Uterus (tissue), 4 donors: ENCODE data around the gene LONRF3. TPM values are rescaled to one million over a fixed set of nuclear protein-coding genes. Genes with fewer than 3 reads are reported as not detected.

Source experiments
- DNase-seq, 2 donors: peaks; one replicate each; pipeline ENCODE4 v3.0.0-alpha.2; 2019 to 2020
- H3K27ac ChIP-seq, 2 donors: fragments of 200-600 bp; sonication (generic); 1 replicate in 1 of 2; 2 replicates in 1 of 2; pipeline ENCODE4 v1.5.1; 2016 to 2018
- H3K27me3 ChIP-seq, 2 donors: fragments of 200-600 bp; sonication (generic); one replicate each; pipeline ENCODE4 v1.5.1; 2018 to 2019; ENCODE audit warnings: control low read depth in 1 of 2
- H3K36me3 ChIP-seq, 2 donors: fragments of 200-600 bp; sonication (generic); one replicate each; pipeline ENCODE4 v1.5.1; 2019; ENCODE audit warnings: control low read depth in 1 of 2
- H3K4me1 ChIP-seq, 2 donors: fragments of 200-600 bp; sonication (generic); one replicate each; pipeline ENCODE4 v1.5.1; 2018 to 2019; ENCODE audit warnings: control low read depth in 1 of 2
- H3K4me3 ChIP-seq, 2 donors: fragments of 200-600 bp; sonication (generic); 1 replicate in 1 of 2; 2 replicates in 1 of 2; pipeline ENCODE4 v1.5.1; 2018 to 2019; ENCODE audit warnings: mild to moderate bottlenecking in 1 of 2
- H3K9me3 ChIP-seq, 2 donors: fragments of 200-600 bp; sonication (generic); one replicate each; pipeline ENCODE4 v1.5.1; 2019; ENCODE audit warnings: control low read depth in 1 of 2
- POLR2A ChIP-seq, 2 donors: fragments of 450-650 bp; IDR thresholded peaks; one replicate each; pipeline ENCODE4 v1.6.1; 2016; ENCODE audit warnings: antibody characterized with exemption in 2 of 2, mild to moderate bottlenecking in 1 of 2, moderate library complexity in 1 of 2
- intact Hi-C: fragments of 100-400 bp; cut with DNase I; formaldehyde crosslinking; loops from one replicate; pipeline ENCODE4 v1.15.1; 2023; ENCODE audit warnings: low total_unique reads
- total RNA-seq, 4 donors: library from RNA; depleted of rRNA in 3 of 4; stranded (reverse); fragments of >200 nt in 3 of 4; gene quantifications; one replicate each; pipeline versions ENCODE4 v1.1.0 to v1.2.4, GENCODE V29; 2014 to 2023
- TF ChIP-seq, protein P1 (sequence below), 4 experiments: fragments of 200-600 bp in 2 of 4; fragments of 450-650 bp in 2 of 4; sonication (generic) in 2 of 4; IDR thresholded peaks; one replicate each; pipeline ENCODE4 v1.5.1; 2016 to 2019; ENCODE audit warnings: antibody characterized with exemption in 4 of 4, mild to moderate bottlenecking in 2 of 4, moderate library complexity in 1 of 4
- donor health status: DM: yes; HTN: yes; CAD: no.

LONRF3 gene
- 10 to 100 TPM in 1 of 4 donors, 1 to 10 TPM in 3; 2.5 to 13.2 (median 7.4) TPM for total RNA-seq

DNA sequence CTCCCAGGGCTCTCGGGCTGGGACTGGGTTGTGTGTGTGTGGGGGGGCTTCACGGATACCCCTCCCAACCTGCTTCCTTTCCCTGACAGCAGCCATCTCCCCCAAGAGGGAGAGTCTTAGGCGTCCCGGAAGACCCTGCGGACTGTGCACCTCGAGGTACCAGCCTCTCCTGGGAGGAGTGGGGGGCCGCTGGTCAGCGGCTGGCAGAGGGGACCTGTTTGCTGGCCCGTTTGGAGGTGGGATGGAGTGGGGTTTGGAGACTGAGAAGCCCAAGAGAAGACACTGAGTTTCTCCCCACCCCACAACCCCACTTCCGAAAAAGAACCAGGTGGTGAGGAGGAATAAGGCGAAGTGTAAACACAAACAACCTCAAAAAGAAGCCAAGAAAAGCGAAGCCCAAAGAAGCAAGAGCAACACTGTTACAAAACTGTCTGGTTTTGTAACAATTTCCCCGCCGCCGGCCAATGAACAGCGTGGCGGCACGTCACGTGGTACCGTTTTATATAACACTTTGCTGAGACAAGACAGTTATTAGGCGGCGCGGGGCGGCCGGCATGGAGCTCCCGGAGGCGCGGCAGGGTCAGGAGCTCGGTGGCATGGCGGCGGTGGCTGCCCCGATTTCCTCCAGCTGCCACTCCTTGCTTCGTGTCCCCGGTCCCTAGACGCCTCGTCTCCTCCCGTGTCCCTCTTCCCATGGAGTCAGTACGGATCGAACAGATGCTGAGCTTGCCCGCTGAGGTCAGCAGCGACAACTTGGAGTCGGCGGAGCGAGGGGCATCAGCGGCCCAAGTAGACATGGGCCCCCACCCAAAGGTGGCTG, at the start of gene LONRF3:
Gene LONRF3, plus strand, starts transcription at position 531 of the 820 bp plus-strand sequence. Its CDS starts 163 bp downstream, at position 694.
- H3K27me3 ChIP-seq, result no peaks in the 10 kb centered on the region
- H3K4me1 ChIP-seq, result no peaks in the 10 kb centered on the region
- peak; percentile 76 to 83 for DNase-seq
- no peaks in the 10 kb centered on the region for H3K36me3 ChIP-seq
- no peaks in the 10 kb centered on the region for H3K9me3 ChIP-seq
- TF ChIP-seq, protein P1, sequence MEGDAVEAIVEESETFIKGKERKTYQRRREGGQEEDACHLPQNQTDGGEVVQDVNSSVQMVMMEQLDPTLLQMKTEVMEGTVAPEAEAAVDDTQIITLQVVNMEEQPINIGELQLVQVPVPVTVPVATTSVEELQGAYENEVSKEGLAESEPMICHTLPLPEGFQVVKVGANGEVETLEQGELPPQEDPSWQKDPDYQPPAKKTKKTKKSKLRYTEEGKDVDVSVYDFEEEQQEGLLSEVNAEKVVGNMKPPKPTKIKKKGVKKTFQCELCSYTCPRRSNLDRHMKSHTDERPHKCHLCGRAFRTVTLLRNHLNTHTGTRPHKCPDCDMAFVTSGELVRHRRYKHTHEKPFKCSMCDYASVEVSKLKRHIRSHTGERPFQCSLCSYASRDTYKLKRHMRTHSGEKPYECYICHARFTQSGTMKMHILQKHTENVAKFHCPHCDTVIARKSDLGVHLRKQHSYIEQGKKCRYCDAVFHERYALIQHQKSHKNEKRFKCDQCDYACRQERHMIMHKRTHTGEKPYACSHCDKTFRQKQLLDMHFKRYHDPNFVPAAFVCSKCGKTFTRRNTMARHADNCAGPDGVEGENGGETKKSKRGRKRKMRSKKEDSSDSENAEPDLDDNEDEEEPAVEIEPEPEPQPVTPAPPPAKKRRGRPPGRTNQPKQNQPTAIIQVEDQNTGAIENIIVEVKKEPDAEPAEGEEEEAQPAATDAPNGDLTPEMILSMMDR (IDR thresholded peaks at IDR 0.05), result no peak
- peak; percentile 71 to 83 for TF ChIP-seq POLR2A (IDR thresholded peaks at IDR 0.05)
- peak within 1 kb of the TSS; percentile 33 to 57 for H3K4me3 ChIP-seq
- intact Hi-C loops, result no loop called here
- H3K27ac ChIP-seq, result peak within 1 kb of the TSS; percentile 53 to 80

GRCh38 chrX:118928151-118928550, 46.3 kb upstream of the LONRF3 start:
- Histone ChIP-seq H3K4me1 (no peaks in the 10 kb centered on the region), H3K36me3 (no peaks in the 10 kb centered on the region), H3K27ac (no peak overlapping the region), H3K27me3 (no peaks in the 10 kb centered on the region), H3K9me3 (no peaks in the 10 kb centered on the region), H3K4me3 (no peak overlapping the region)
- DNase-seq, result no peak
- TF ChIP-seq POLR2A (IDR thresholded peaks at IDR 0.05), result no peak
- TF ChIP-seq, protein P1 (IDR thresholded peaks at IDR 0.05), result no peak
- intact Hi-C loops, result no loop called here

GRCh38 chrX:118935352-118935751, 39.1 kb upstream of the LONRF3 start:
- Histone ChIP-seq H3K27me3 (no peaks in the 10 kb centered on the region), H3K36me3 (no peaks in the 10 kb centered on the region), H3K4me3 (no peak overlapping the region), H3K9me3 (no peaks in the 10 kb centered on the region), H3K4me1 (no peaks in the 10 kb centered on the region), H3K27ac (no peak overlapping the region)
- TF ChIP-seq, protein P1 (IDR thresholded peaks at IDR 0.05), result no peak
- TF ChIP-seq POLR2A (IDR thresholded peaks at IDR 0.05), result no peak
- DNase-seq, result no peak
- intact Hi-C loops, result no loop called here

DNA sequence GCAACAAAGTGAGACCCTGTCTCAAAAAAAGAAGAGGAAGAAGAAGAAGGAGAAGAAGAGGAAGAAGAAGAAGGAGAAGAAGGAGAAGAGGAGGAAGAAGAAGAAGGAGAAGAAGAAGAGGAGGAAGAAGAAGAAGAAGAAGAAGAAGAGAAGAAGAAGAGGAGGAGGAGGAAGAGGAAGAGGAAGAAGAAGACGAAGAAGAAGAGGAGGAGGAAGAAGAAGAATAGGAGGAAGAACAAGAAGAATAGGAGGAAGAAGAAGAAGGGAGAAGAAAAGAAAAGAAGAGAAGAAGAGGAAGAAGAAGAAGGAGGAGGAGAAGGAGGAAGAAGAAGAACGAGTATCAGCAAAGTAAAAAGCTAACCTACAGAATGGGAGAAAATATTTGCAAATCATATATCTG, 33.3 kb upstream of the LONRF3 start:
- Histone ChIP-seq H3K4me1 (no peaks in the 10 kb centered on the region), H3K27ac (no peak overlapping the region), H3K9me3 (no peaks in the 10 kb centered on the region), H3K4me3 (no peak overlapping the region), H3K36me3 (no peaks in the 10 kb centered on the region), H3K27me3 (no peaks in the 10 kb centered on the region)
- no peak for TF ChIP-seq POLR2A (IDR thresholded peaks at IDR 0.05)
- TF ChIP-seq, protein P1 (IDR thresholded peaks at IDR 0.05), result no peak
- intact Hi-C loops, result no loop called here
- no peak for DNase-seq

DNA sequence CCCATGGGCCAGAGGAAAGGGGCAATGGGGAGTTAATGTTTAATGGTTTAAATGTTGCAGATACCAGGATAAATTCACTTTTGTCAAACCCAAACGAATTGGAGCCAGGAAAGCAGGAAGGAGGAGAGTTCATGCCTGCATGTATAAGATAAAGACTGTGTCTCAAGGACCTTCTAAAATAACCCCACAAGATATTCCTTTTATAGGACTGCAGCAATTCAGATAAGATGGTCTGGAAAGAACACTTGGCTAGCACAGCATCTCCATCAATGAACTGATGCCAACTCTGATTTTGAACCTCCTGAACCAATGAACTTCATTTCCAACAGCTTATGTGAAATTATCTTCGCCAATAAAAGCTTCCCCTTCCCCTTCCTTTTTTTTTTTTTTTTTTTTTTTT, 31.3 kb upstream of the LONRF3 start:
- no peak overlapping the region for H3K27ac ChIP-seq
- no peaks in the 10 kb centered on the region for H3K27me3 ChIP-seq
- no peaks in the 10 kb centered on the region for H3K36me3 ChIP-seq
- no peaks in the 10 kb centered on the region for H3K4me1 ChIP-seq
- no peak for DNase-seq
- intact Hi-C loops, result no loop called here
- no peak for TF ChIP-seq POLR2A (IDR thresholded peaks at IDR 0.05)
- TF ChIP-seq, protein P1 (IDR thresholded peaks at IDR 0.05), result no peak
- no peak overlapping the region for H3K4me3 ChIP-seq
- H3K9me3 ChIP-seq, result no peaks in the 10 kb centered on the region
